ENCODE measurements around the gene PIK3R1. TPM values are rescaled to one million over a fixed set of nuclear protein-coding genes. Genes with fewer than 3 reads are reported as not detected.
"Not testable (repeated sequence)": the region's sequence is repeated elsewhere in the genome, so short reads cannot be mapped to it uniquely, and the experiment has no call there.

The PIK3R1 gene
- total RNA-seq, 4 donors from 2014 or later: 15.9 to 114 (median 40.8) TPM

- intact Hi-C loops (cut with DNase I): no loop called here
- Histone ChIP-seq H3K9me3 (no peaks in the 10 kb centered on the region), H3K27me3 (no peaks in the 10 kb centered on the region), H3K4me1 (peaks cover 0 to 87% (median 0%) of the 10 kb centered on the region in 3 donors), H3K4me3 (no peak overlapping the region), H3K36me3 (peaks cover 0 to 32% (median 0%) of the 10 kb centered on the region in 3 donors), H3K27ac (no peak overlapping the region)
- TF ChIP-seq POLR2A (IDR thresholded peaks at IDR 0.05) (no peak), CTCF (IDR thresholded peaks at IDR 0.05) (no peak)
- DNase-seq: no peak
- 74 to 75% methylated on average over 1 of the region's 1 CpG for WGBS, 2 donors
Measured at GRCh38 chr5:68233075-68233474, 17.5 kb downstream of the PIK3R1 start.

GRCh38 chr5:68235229-68235628 is 19.7 kb downstream of the PIK3R1 start:
- WGBS, 2 donors: 88 to 98% methylated on average over 2 of the region's 2 CpGs
- H3K27me3 ChIP-seq; intact Hi-C loops (cut with DNase I); H3K4me3 ChIP-seq; H3K9me3 ChIP-seq; H3K27ac ChIP-seq; DNase-seq: not testable (repeated sequence)
- Histone ChIP-seq H3K4me1 (peaks cover 4 to 87% (median 8%) of the 10 kb centered on the region in 3 donors), H3K36me3 (peaks cover 0 to 12% (median 0%) of the 10 kb centered on the region in 3 donors)

GRCh38 chr5:68237715-68238114 is 22.2 kb downstream of the PIK3R1 start:
- TF ChIP-seq CTCF (IDR thresholded peaks at IDR 0.05) (no peak), POLR2A (IDR thresholded peaks at IDR 0.05) (no peak)
- intact Hi-C loops (cut with DNase I): no loop called here
- Histone ChIP-seq H3K4me1 (peaks cover 4 to 87% (median 21%) of the 10 kb centered on the region in 3 donors), H3K27ac (no peak overlapping the region), H3K4me3 (no peak overlapping the region), H3K9me3 (no peaks in the 10 kb centered on the region), H3K27me3 (no peaks in the 10 kb centered on the region), H3K36me3 (no peaks in the 10 kb centered on the region)
- 63 to 81% methylated on average over 2 of the region's 2 CpGs for WGBS, 2 donors
- DNase-seq: no peak

GRCh38 chr5:68239487-68239886 is 23.9 kb downstream of the PIK3R1 start:
- intact Hi-C loops (cut with DNase I): no loop called here
- no peaks in the 10 kb centered on the region for H3K36me3 ChIP-seq
- H3K4me3 ChIP-seq: peak overlapping the region in 1 of 4 donors; percentile 17
- DNase-seq: no peak
- peak overlapping the region in 3 of 4 donors; percentile 25 to 46 (median 35) for H3K27ac ChIP-seq
- TF ChIP-seq CTCF (IDR thresholded peaks at IDR 0.05): no peak
- no peak for TF ChIP-seq POLR2A (IDR thresholded peaks at IDR 0.05)
- H3K4me1 ChIP-seq: peaks cover 4 to 87% (median 25%) of the 10 kb centered on the region in 3 donors
- no peaks in the 10 kb centered on the region for H3K27me3 ChIP-seq
- H3K9me3 ChIP-seq: no peaks in the 10 kb centered on the region
- 5 to 7% methylated on average over 7 of the region's 7 CpGs for WGBS, 2 donors

GRCh38 chr5:68240202-68240601 is 24.6 kb downstream of the PIK3R1 start:
- H3K36me3 ChIP-seq: no peaks in the 10 kb centered on the region
- no peak for DNase-seq
- TF ChIP-seq POLR2A (IDR thresholded peaks at IDR 0.05) (no peak), CTCF (IDR thresholded peaks at IDR 0.05) (no peak)
- no peaks in the 10 kb centered on the region for H3K27me3 ChIP-seq
- intact Hi-C loops (cut with DNase I): no loop called here
- H3K27ac ChIP-seq: peak overlapping the region in 3 of 4 donors; percentile 26 to 46 (median 35)
- H3K9me3 ChIP-seq: no peaks in the 10 kb centered on the region
- peaks cover 4 to 94% (median 25%) of the 10 kb centered on the region in 3 donors for H3K4me1 ChIP-seq
- no peak overlapping the region for H3K4me3 ChIP-seq

GRCh38 chr5:68240771-68241170 is 25.2 kb downstream of the PIK3R1 start:
- intact Hi-C loops (cut with DNase I): no loop called here
- TF ChIP-seq CTCF (IDR thresholded peaks at IDR 0.05) (no peak), POLR2A (IDR thresholded peaks at IDR 0.05) (no peak)
- Histone ChIP-seq H3K27ac (peak overlapping the region in 2 of 4 donors; percentile 35 to 46), H3K36me3 (no peaks in the 10 kb centered on the region), H3K27me3 (no peaks in the 10 kb centered on the region), H3K4me1 (peaks cover 4 to 99% (median 26%) of the 10 kb centered on the region in 3 donors), H3K4me3 (no peak overlapping the region), H3K9me3 (no peaks in the 10 kb centered on the region)
- DNase-seq: no peak
- 50 to 65% methylated on average over 1 of the region's 1 CpG for WGBS, 2 donors

Measured in esophagus squamous epithelium (tissue), 5 donors.